C4-2B (cell line): ENCODE data around the gene C16orf87.

Experiments
- H3K27ac ChIP-seq: fragments of 450-650 bp; 2 replicates; pipeline ENCODE4 v1.5.1; 2017
- ZFX ChIP-seq: fragments of 450-650 bp; IDR thresholded peaks from 2 replicates; pipeline ENCODE4 v1.6.1; 2017
- TF ChIP-seq, protein P1 (sequence below): fragments of 450-650 bp; conservative IDR thresholded peaks from 2 replicates; pipeline ENCODE4 v1.5.1; 2017; ENCODE audit warnings: mild to moderate bottlenecking

C16orf87 gene

DNA sequence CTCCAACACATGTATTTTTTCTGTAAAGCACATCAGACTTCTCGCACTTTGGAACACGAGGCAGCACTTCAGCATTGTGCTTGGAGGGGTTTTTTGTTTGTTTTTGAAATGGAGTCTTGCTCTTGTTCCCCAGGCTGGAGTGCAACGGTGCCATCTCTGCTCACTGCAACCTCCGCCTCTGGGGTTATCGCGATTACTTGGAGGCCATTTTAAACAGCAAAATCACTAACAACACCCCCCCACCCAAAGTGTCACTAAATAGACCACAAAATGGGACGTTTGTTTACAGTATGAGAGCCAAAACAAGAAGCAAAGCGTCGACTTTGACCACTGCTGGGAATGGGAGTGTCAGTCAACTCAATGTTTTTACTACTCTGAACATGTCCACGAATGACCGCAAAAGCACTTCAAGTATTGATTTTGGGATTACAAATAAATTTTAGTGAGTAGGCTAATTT is 9.0 kb upstream of the C16orf87 start:
- no peak for TF ChIP-seq ZFX
- TF ChIP-seq, protein P1, sequence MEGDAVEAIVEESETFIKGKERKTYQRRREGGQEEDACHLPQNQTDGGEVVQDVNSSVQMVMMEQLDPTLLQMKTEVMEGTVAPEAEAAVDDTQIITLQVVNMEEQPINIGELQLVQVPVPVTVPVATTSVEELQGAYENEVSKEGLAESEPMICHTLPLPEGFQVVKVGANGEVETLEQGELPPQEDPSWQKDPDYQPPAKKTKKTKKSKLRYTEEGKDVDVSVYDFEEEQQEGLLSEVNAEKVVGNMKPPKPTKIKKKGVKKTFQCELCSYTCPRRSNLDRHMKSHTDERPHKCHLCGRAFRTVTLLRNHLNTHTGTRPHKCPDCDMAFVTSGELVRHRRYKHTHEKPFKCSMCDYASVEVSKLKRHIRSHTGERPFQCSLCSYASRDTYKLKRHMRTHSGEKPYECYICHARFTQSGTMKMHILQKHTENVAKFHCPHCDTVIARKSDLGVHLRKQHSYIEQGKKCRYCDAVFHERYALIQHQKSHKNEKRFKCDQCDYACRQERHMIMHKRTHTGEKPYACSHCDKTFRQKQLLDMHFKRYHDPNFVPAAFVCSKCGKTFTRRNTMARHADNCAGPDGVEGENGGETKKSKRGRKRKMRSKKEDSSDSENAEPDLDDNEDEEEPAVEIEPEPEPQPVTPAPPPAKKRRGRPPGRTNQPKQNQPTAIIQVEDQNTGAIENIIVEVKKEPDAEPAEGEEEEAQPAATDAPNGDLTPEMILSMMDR = no peak
- H3K27ac ChIP-seq = no peak overlapping the region

DNA sequence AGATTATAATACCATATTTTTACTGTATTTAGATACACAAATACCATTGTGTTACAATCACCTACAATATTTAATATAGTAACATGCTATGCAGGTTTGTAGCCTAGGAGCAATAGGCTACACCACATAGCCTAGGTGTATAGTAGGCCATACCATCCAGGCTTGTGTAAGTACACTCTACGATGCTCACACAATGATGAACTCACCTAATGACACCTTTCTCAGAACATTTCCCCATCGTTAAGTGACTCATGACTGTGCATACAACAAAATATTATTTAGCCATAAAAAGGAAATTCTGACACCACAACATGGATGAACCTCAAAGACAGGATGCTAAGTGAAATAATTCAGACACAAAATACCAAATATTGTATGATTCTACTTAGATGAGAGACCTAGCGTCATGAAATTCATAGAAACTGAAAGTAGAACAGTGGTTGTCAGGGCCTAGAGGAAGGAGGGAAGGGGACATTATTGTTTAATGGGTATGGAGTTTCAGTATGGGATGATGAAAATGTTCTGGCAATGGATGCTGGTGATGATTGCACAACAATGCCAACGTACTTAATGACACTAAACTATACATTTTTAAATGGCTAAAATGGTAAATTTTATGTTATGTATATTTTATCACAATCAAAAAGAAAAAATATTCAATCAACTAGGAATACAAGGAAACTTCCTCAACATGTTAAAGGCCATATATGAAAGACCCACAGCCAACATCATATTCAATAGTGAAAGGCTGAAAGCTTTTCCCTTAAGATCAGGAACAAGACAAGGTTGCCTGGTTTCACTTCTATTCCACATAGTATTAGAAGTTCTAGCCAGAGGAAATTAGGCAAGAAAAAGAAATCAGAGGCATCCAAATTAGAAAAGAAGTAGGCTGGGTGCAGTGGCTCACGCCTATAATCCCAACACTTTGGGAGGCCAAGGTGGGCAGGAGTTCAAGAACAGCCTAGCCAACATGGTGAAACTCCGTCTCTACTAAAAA is 5.9 kb upstream of the C16orf87 start:
- no peak overlapping the region for H3K27ac ChIP-seq
- no peak for TF ChIP-seq ZFX
- TF ChIP-seq, protein P1 = no peak

DNA sequence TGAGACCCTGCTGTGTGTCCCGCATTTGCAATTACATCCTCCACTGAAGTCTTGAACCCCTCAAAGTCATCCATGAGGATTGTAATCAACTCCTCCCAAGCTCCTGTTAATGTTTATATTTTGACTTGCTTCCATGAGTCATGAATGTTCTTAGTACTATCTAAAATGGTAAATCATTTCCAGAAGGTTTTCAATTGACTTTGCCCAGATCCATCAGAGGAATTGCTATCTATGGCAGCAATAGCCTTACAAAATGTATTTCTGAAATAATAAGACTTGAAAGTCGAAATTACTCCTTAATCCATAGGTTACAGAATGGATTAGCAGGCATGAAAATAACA is 2.5 kb upstream of the C16orf87 start:
- no peak overlapping the region for H3K27ac ChIP-seq
- no peak for TF ChIP-seq ZFX
- TF ChIP-seq, protein P1 = no peak

DNA sequence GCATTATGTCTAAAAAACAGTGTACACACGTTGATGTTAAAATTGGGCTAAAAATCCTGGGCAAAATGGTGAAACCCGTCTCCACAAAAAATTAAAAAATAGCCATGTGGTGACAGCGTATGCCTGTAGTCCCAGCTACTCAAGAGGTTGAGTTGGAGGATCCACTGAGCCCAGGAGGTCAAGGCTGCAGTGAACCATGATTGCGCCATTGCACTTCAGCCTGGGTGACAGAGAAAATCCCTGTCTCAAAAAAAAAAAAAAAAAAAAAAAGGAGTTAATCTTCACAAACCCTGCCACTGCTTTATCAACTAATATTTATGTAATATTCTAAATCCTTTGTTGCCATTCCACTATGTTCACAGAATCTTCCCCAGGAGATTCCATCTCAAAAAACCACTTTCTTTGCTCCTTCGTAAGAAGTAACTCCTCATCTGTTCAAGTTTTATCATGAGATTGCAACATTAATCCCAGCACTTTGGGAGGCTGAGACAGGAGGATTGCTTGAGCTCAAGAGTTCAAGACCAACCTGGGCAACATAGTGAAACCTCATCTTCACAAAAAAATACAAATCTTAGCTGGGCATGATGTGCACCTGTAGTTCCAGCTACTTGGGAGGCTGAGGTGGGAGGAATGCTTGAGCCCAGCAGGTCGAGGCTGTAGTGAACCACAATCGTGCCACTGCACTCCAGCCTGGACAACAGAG is 1.9 kb upstream of the C16orf87 start:
- H3K27ac ChIP-seq = no peak overlapping the region

DNA sequence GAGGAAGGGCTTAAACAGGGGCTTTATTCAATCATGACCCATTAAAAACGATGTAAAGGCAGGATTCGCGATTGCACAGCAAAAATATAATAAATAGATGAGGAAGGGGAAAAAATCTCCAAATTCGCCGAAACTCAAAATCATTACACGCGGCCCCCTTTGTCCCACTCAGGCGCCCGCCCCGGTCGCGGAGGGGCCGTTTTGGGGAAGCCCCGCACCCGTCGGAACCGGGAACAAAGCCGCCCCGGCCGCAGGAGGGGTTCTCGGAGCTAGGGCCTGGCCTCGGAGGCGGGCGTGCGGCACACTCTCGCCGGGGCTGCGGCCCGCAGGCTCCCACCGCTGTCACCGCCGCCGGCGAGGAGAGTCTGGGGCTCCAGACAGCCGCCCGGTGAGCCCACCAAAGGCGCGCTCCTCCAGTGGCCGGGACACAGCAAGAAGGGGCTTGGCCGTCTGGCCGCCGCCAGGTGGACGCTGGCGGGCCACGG is 521 bp downstream of the C16orf87 start:
- H3K27ac ChIP-seq = peak overlapping the region; percentile 90
- TF ChIP-seq, protein P1 = no peak
- TF ChIP-seq ZFX = peak; percentile 89

More for the DNA sequence above, 1.9 kb upstream of the C16orf87 start:
- no peak for TF ChIP-seq ZFX
- TF ChIP-seq, protein P1 = no peak

DNA sequence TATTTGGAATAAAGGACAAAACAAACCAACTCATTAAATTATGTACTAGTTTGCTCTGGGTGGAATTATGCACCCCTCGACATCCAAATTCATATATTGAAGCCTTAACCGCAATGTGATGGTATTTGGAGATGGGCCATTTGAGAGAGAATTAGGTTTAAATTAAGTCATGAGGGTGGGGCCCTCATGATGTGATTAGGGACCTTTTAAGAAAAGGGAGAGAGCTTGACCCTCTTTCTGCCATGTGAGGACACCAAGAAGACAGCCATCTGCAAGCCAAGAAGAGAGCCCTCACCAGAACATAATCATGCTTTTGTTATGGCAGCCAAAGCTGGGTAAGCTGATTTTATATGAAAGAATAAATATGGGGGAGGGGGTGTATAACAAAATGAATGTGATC is 2.0 kb downstream of the C16orf87 start:
- no peak overlapping the region for H3K27ac ChIP-seq
- TF ChIP-seq, protein P1 = no peak
- TF ChIP-seq ZFX = no peak

DNA sequence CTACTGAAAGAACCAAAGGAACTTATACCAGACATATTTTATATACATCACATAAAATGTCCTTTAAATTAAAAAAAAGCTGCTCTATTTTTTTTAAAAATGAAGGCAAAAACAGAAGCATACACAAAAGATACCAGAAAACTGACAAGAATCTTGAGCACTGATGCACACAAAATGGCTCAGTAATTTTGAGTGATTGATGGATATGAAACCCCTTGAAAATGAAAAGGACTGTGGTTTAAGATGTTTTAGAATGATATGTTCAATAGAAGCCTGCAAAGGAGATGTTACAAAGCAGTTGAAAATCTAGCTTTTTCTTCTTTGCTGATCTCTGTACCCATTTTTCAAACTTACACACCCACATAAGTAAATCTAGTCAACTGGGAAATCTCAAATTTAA is 2.7 kb downstream of the C16orf87 start:
- H3K27ac ChIP-seq = no peak overlapping the region
- TF ChIP-seq, protein P1 = no peak
- TF ChIP-seq ZFX = no peak
